ENCODE measurements around the gene PRPH. TPM values are rescaled to one million over a fixed set of nuclear protein-coding genes. Genes with fewer than 3 reads are reported as not detected.
A peak's percentile ranks its signal among the peaks of the same experiment; 100 is the strongest.

PRPH gene
- not detected in 2 replicates for total RNA-seq (2016; rRNA removed; fragmentation: Illumina TruSeq; extraction: Trizol)
- total RNA-seq (2016; cell fraction: cytosol; rRNA removed; fragmentation: Illumina TruSeq; extraction: Trizol; ENCODE audit: low read depth), result not detected in 2 replicates
- total RNA-seq (2016; cell fraction: insoluble cytoplasmic fraction; rRNA removed; fragmentation: Illumina TruSeq; extraction: Trizol), result not detected in 2 replicates
- total RNA-seq (2016; cell fraction: membrane; rRNA removed; fragmentation: Illumina TruSeq; extraction: Trizol), result not detected in 2 replicates
- total RNA-seq (2016; cell fraction: nucleus; rRNA removed; fragmentation: Illumina TruSeq; extraction: Trizol), result not detected in 2 replicates
- polyA plus RNA-seq (2011; rRNA removed), result 0.12 and 0.51 TPM in 2 replicates
- polyA plus RNA-seq (2011; cell fraction: cytosol; rRNA removed), result 0.44 and 0.54 TPM in 2 replicates
- 0.16 and 0.35 TPM in 2 replicates for polyA plus RNA-seq (2011; cell fraction: nucleus; rRNA removed)
- 0.36 TPM in 1 of 2 replicates, not detected in the other for polyA plus RNA-seq (2012)
- polyA plus RNA-seq (2016; cell fraction: cytosol; fragmentation: Illumina TruSeq; extraction: Trizol; ENCODE audit: low read depth), result not detected in 2 replicates
- not detected in 2 replicates for polyA plus RNA-seq (2016; cell fraction: insoluble cytoplasmic fraction; fragmentation: Illumina TruSeq; extraction: Trizol; ENCODE audit: low read depth)
- polyA plus RNA-seq (2016; cell fraction: membrane; fragmentation: Illumina TruSeq; extraction: Trizol; ENCODE audit: low read depth), result 0.17 TPM in 1 of 2 replicates, not detected in the other
- not detected in 2 replicates for polyA plus RNA-seq (2016; cell fraction: nucleus; fragmentation: Illumina TruSeq; extraction: Trizol; ENCODE audit: insufficient read depth, low read depth)
- 0.08 and 0.51 TPM in 2 replicates for polyA minus RNA-seq (2011; rRNA and poly(A)+ RNA removed; ENCODE audit: low replicate concordance)
- not detected in 2 replicates for polyA minus RNA-seq (2011; cell fraction: cytosol; rRNA and poly(A)+ RNA removed)
- not detected in 2 replicates for polyA minus RNA-seq (2011; cell fraction: nucleus; rRNA and poly(A)+ RNA removed)
- Bru-seq, nascent RNA, result not detected
- not detected for BruChase-seq, experiment 1, labeled RNA remaining after a 6-hour chase
- not detected for BruChase-seq, experiment 2, labeled RNA remaining after a 2-hour chase
- long read RNA-seq, experiment 1, result 0 reads
- long read RNA-seq, experiment 2, partial matches to known transcripts, result 1 of 1 reads
- long read RNA-seq, experiment 2, other reads (novel, unspliced or antisense), result 0 of 1 reads

DNA sequence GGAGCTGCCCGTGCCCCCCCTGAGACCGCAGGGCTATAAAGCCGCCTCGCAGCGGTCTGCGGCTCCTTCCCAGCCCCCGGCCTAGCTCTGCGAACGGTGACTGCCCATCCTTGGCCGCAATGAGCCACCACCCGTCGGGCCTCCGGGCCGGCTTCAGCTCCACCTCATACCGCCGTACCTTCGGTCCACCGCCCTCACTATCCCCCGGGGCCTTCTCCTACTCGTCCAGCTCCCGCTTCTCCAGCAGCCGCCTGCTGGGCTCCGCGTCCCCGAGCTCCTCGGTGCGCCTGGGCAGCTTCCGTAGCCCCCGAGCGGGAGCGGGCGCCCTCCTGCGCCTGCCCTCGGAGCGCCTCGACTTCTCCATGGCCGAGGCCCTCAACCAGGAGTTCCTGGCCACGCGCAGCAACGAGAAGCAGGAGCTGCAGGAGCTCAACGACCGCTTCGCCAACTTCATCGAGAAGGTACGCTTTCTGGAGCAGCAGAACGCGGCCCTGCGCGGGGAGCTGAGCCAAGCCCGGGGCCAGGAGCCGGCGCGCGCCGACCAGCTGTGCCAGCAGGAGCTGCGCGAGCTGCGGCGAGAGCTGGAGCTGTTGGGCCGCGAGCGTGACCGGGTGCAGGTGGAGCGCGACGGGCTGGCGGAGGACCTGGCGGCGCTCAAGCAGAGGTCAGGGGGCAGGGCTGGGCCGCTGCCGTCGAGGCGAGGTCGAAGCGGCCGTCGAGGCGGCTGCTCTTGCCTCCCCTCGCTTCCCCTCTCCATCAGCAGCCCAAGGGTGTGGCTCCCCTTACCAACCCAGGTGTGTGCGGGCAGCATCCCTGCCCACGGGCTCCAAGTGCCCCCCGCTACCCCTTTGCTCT lies at the start of gene PRPH:
Gene PRPH (plus strand): TSS at position 66 of the 855 bp plus-strand sequence. CDS start 54 bp downstream, at position 120.
- Histone ChIP-seq H3K27me3 (ENCODE audit: control insufficient read depth in 1 of 2, insufficient read depth in 2 of 2, low read length in 2 of 2) (peaks cover 16 to 69% of the 10 kb centered on the region in 2 experiments), H3K36me3 (replicated peaks in 1 of 2; ENCODE audit: control insufficient read depth in 1 of 2, insufficient read depth in 2 of 2, low read length in 2 of 2) (no peaks in the 10 kb centered on the region), H3K79me2 (ENCODE audit: insufficient read depth, low read length) (no peaks in the 10 kb centered on the region), H4K20me1 (ENCODE audit: insufficient read depth, low read length) (no peaks in the 10 kb centered on the region), H3K27ac (ENCODE audit: extremely low read length, insufficient read depth, low read length) (no peak within 1 kb of the TSS), H3K4me2 (ENCODE audit: low read depth, low read length) (peak within 1 kb of the TSS; percentile 71), H2AFZ (ENCODE audit: low read length) (no peak within 1 kb of the TSS), H3K9ac (ENCODE audit: insufficient read depth, low read depth, low read length) (no peak within 1 kb of the TSS), H3K9me3 (ENCODE audit: low read length) (no peaks in the 10 kb centered on the region), H3K4me3 (replicated peaks in 1 of 3; ENCODE audit: insufficient read depth in 1 of 3, low read depth in 2 of 3, low read length in 3 of 3) (peak within 1 kb of the TSS in 2 of 3 experiments; percentile 20 to 57; a peak in 4 of 6 replicates), H3K4me1 (ENCODE audit: insufficient read depth, low read length) (peaks cover 14% of the 10 kb centered on the region)
- intact Hi-C loops (cut with micrococcal nuclease; ENCODE audit: unreplicated experiment) (no loop called here), in situ Hi-C loops (cut with HindIII; ENCODE audit: extremely low pct_ligation_motif_present, low pct_unique_long_range_greater_than_20kb) (no loop called here)
- no TSS peak for BruUV-seq (replicated peaks)
- ChIA-PET POLR2A (interaction anchor here (0.9 to 1.2 kb wide), 3 partner anchors 16 to 30 kb away, joined by 3 to 4 read pairs (median 4); no protein-coding TSS in a partner anchor), CTCF (ENCODE audit: low intra/inter-chr PET ratio, low total read pairs) (no interaction called here)
- no peak for DNase-seq (ENCODE audit: low spot score)
- WGBS (ENCODE audit: low lambda C conversion rate), result 37% methylated on average over 2 of the region's 82 CpGs
- peak; percentile 17 for ATAC-seq
- FAIRE-seq, result no peak
- no peak for TF ChIP-seq NR2F1 (CRISPR knock-in tag; IDR thresholded peaks at IDR 0.05)
- TF ChIP-seq, protein P1, sequence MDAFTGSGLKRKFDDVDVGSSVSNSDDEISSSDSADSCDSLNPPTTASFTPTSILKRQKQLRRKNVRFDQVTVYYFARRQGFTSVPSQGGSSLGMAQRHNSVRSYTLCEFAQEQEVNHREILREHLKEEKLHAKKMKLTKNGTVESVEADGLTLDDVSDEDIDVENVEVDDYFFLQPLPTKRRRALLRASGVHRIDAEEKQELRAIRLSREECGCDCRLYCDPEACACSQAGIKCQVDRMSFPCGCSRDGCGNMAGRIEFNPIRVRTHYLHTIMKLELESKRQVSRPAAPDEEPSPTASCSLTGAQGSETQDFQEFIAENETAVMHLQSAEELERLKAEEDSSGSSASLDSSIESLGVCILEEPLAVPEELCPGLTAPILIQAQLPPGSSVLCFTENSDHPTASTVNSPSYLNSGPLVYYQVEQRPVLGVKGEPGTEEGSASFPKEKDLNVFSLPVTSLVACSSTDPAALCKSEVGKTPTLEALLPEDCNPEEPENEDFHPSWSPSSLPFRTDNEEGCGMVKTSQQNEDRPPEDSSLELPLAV (CRISPR knock-in tag; conservative IDR thresholded peaks at IDR 0.05; ENCODE audit: low read depth), result 0 out of 2 replicates have a peak, but pooled peaks have one; percentile 41
- TF ChIP-seq, protein P2, sequence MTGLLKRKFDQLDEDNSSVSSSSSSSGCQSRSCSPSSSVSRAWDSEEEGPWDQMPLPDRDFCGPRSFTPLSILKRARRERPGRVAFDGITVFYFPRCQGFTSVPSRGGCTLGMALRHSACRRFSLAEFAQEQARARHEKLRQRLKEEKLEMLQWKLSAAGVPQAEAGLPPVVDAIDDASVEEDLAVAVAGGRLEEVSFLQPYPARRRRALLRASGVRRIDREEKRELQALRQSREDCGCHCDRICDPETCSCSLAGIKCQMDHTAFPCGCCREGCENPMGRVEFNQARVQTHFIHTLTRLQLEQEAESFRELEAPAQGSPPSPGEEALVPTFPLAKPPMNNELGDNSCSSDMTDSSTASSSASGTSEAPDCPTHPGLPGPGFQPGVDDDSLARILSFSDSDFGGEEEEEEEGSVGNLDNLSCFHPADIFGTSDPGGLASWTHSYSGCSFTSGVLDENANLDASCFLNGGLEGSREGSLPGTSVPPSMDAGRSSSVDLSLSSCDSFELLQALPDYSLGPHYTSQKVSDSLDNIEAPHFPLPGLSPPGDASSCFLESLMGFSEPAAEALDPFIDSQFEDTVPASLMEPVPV (CRISPR knock-in tag; IDR thresholded peaks at IDR 0.05), result no peak
- TF ChIP-seq HNRNPLL (IDR thresholded peaks at IDR 0.05; ENCODE audit: low read depth, low read length, poor library complexity, severe bottlenecking), result peak; percentile 63
- TF ChIP-seq RARA (CRISPR knock-in tag; IDR thresholded peaks at IDR 0.05), result no peak
- TF ChIP-seq REL (CRISPR knock-in tag; conservative IDR thresholded peaks at IDR 0.05), result 0 out of 2 replicates have a peak, but pooled peaks have one; percentile 42
- no peak for TF ChIP-seq GTF3A (CRISPR knock-in tag; conservative IDR thresholded peaks at IDR 0.05)
- TF ChIP-seq ZNF33A (CRISPR knock-in tag; IDR thresholded peaks at IDR 0.05; ENCODE audit: borderline replicate concordance), result no peak
- TF ChIP-seq MIER2 (CRISPR knock-in tag; IDR thresholded peaks at IDR 0.05), result no peak
- TF ChIP-seq STAG1 (CRISPR knock-in tag; IDR thresholded peaks at IDR 0.05), result peak; percentile 22
- 0 out of 2 replicates have a peak, but pooled peaks have one; percentile 28 for TF ChIP-seq ZFY (CRISPR knock-in tag; IDR thresholded peaks at IDR 0.05)
- no peak for TF ChIP-seq NCOA5 (CRISPR knock-in tag; IDR thresholded peaks at IDR 0.05)
- 0 out of 2 replicates have a peak, but pooled peaks have one; percentile 37 for TF ChIP-seq NFKB2 (CRISPR knock-in tag; IDR thresholded peaks at IDR 0.05; ENCODE audit: borderline replicate concordance)
- no peak for TF ChIP-seq ZNF468 (CRISPR knock-in tag; IDR thresholded peaks at IDR 0.05)
- no peak for TF ChIP-seq ZNF160 (CRISPR knock-in tag; IDR thresholded peaks at IDR 0.05)

Measured in HepG2 (cell line).